Ascending aorta (tissue), 2 donors: ENCODE measurements around the gene GRID2. TPM values are rescaled to one million over a fixed set of nuclear protein-coding genes. Genes with fewer than 3 reads are reported as not detected.

Experiments used
- DNase-seq, 2 donors: peaks; one replicate each; pipeline ENCODE4 v3.0.0-alpha.2; 2019; ENCODE audit warnings: low spot score in 2 of 2
- H3K27ac ChIP-seq, 2 donors: fragments of 200-600 bp; sonication (generic); one replicate each; pipeline ENCODE4 v1.5.1; 2016 to 2017; ENCODE audit warnings: mild to moderate bottlenecking in 1 of 2
- H3K27me3 ChIP-seq: fragments of 200-600 bp; sonication (generic); one replicate; pipeline ENCODE4 v1.5.1; 2017
- H3K36me3 ChIP-seq, 2 donors: fragments of 200-600 bp; sonication (generic); one replicate each; pipeline ENCODE4 v1.5.1; 2016
- H3K4me1 ChIP-seq, 2 donors: fragments of 200-600 bp; sonication (generic); one replicate each; pipeline ENCODE4 v1.5.1; 2016 to 2017; ENCODE audit warnings: mild to moderate bottlenecking in 1 of 2
- H3K4me3 ChIP-seq, 2 donors: fragments of 200-600 bp; sonication (generic); one replicate each; pipeline ENCODE4 v1.5.1; 2016 to 2017; ENCODE audit warnings: mild to moderate bottlenecking in 1 of 2
- H3K9me3 ChIP-seq, 2 donors: fragments of 200-600 bp; sonication (generic); one replicate each; pipeline ENCODE4 v1.5.1; 2016
- CTCF ChIP-seq, 3 experiments: fragments of 200-600 bp in 2 of 3; fragments of 450-650 bp in 1 of 3; sonication (generic) in 2 of 3; IDR thresholded peaks; one replicate each; pipeline ENCODE4 v1.5.1; 2016 to 2019; ENCODE audit warnings: antibody characterized with exemption in 3 of 3, mild to moderate bottlenecking in 1 of 3, moderate library complexity in 1 of 3
- intact Hi-C: fragments of 100-400 bp; cut with DNase I; formaldehyde crosslinking; loops from one replicate; pipeline ENCODE4 v1.15.1; 2023
- total RNA-seq: library from RNA; depleted of rRNA; stranded (reverse); fragments of >200 nt; gene quantifications from one replicate; pipeline ENCODE4 v1.1.0, GENCODE V29; 2016

Gene GRID2
- total RNA-seq, 1 donor from 2014 or later, result not detected

GRCh38 chr4:92261256-92261655 is 42.5 kb upstream of the GRID2 start:
- TF ChIP-seq CTCF (IDR thresholded peaks at IDR 0.05), result no peak
- Histone ChIP-seq H3K4me3 (no peak overlapping the region), H3K4me1 (no peaks in the 10 kb centered on the region), H3K27ac (no peak overlapping the region), H3K9me3 (no peaks in the 10 kb centered on the region), H3K36me3 (no peaks in the 10 kb centered on the region), H3K27me3 (no peaks in the 10 kb centered on the region)
- intact Hi-C loops, result no loop called here
- no peak for DNase-seq

- DNase-seq, result no peak
- Histone ChIP-seq H3K36me3 (no peaks in the 10 kb centered on the region), H3K27me3 (no peaks in the 10 kb centered on the region), H3K27ac (no peak overlapping the region), H3K4me3 (no peak overlapping the region), H3K4me1 (no peaks in the 10 kb centered on the region), H3K9me3 (no peaks in the 10 kb centered on the region)
- TF ChIP-seq CTCF (IDR thresholded peaks at IDR 0.05), result no peak
- intact Hi-C loops, result no loop called here
Measured at GRCh38 chr4:92262371-92262770, 41.4 kb upstream of the GRID2 start.

- Histone ChIP-seq H3K27ac (no peak overlapping the region), H3K27me3 (no peaks in the 10 kb centered on the region), H3K4me3 (no peak overlapping the region), H3K36me3 (no peaks in the 10 kb centered on the region), H3K4me1 (no peaks in the 10 kb centered on the region), H3K9me3 (no peaks in the 10 kb centered on the region)
- DNase-seq, result no peak
- TF ChIP-seq CTCF (IDR thresholded peaks at IDR 0.05), result no peak
- intact Hi-C loops, result no loop called here
Measured at GRCh38 chr4:92263010-92263409, 40.8 kb upstream of the GRID2 start.

GRCh38 chr4:92263575-92263974 is 40.2 kb upstream of the GRID2 start:
- no peak overlapping the region for H3K4me3 ChIP-seq
- no peaks in the 10 kb centered on the region for H3K27me3 ChIP-seq
- H3K27ac ChIP-seq, result no peak overlapping the region
- no peaks in the 10 kb centered on the region for H3K9me3 ChIP-seq
- no peak for DNase-seq
- H3K36me3 ChIP-seq, result no peaks in the 10 kb centered on the region
- intact Hi-C loops, result no loop called here
- TF ChIP-seq CTCF (IDR thresholded peaks at IDR 0.05), result no peak
- no peaks in the 10 kb centered on the region for H3K4me1 ChIP-seq

GRCh38 chr4:92264163-92264562 is 39.6 kb upstream of the GRID2 start:
- intact Hi-C loops, result no loop called here
- no peaks in the 10 kb centered on the region for H3K9me3 ChIP-seq
- no peak overlapping the region for H3K27ac ChIP-seq
- H3K36me3 ChIP-seq, result no peaks in the 10 kb centered on the region
- H3K4me1 ChIP-seq, result no peaks in the 10 kb centered on the region
- no peak for TF ChIP-seq CTCF (IDR thresholded peaks at IDR 0.05)
- no peaks in the 10 kb centered on the region for H3K27me3 ChIP-seq
- no peak overlapping the region for H3K4me3 ChIP-seq
- DNase-seq, result no peak

- no peak for TF ChIP-seq CTCF (IDR thresholded peaks at IDR 0.05)
- H3K27ac ChIP-seq, result no peak overlapping the region
- intact Hi-C loops, result no loop called here
Measured at GRCh38 chr4:92265021-92265420, 38.7 kb upstream of the GRID2 start.

More at GRCh38 chr4:92265021-92265420, 38.7 kb upstream of the GRID2 start:
- no peak for DNase-seq
- Histone ChIP-seq H3K27me3 (no peaks in the 10 kb centered on the region), H3K36me3 (no peaks in the 10 kb centered on the region), H3K4me3 (no peak overlapping the region), H3K9me3 (no peaks in the 10 kb centered on the region), H3K4me1 (no peaks in the 10 kb centered on the region)
